Astrocyte (in vitro differentiated cells and primary cell): ENCODE results near the gene SRSF1. TPM values are rescaled to one million over a fixed set of nuclear protein-coding genes. Genes with fewer than 3 reads are reported as not detected.

Experiments
- DNase-seq: peaks from one replicate; pipeline ENCODE4 v3.0.0-alpha.2; 2010; ENCODE audit warnings: low read depth
- FAIRE-seq: peaks from 2 replicates; lab custom pipeline; 2011; peaks lifted over from hg19 to GRCh38; lab: Jason Lieb, UNC
- H2AFZ ChIP-seq: 2 replicates; pipeline ENCODE4 v1.6.0; 2012; ENCODE audit warnings: low read depth, low read length, inconsistent platforms
- H3K27ac ChIP-seq: 2 replicates; pipeline ENCODE4 v1.5.1; 2011; ENCODE audit warnings: low read depth, low read length, inconsistent platforms
- H3K27me3 ChIP-seq: 2 replicates; pipeline ENCODE4 v1.6.0; 2011; ENCODE audit warnings: low read length, inconsistent platforms; ENCODE audit not compliant: insufficient read depth
- H3K36me3 ChIP-seq: 2 replicates; pipeline ENCODE4 v1.5.1; 2011; ENCODE audit warnings: low read length, inconsistent platforms; ENCODE audit not compliant: insufficient read depth
- H3K4me1 ChIP-seq: 2 replicates; pipeline ENCODE4 v1.5.1; 2011; ENCODE audit warnings: low read length, inconsistent platforms; ENCODE audit not compliant: insufficient read depth
- H3K4me2 ChIP-seq: 2 replicates; pipeline ENCODE4 v1.6.0; 2012; ENCODE audit warnings: low read length, inconsistent platforms
- H3K4me3 ChIP-seq: 2 replicates; pipeline ENCODE4 v1.5.1; 2011; ENCODE audit warnings: low read depth, mild to moderate bottlenecking, low read length, inconsistent platforms; ENCODE audit not compliant: insufficient read depth
- H3K79me2 ChIP-seq: 2 replicates; pipeline ENCODE4 v1.6.0; 2012; ENCODE audit warnings: mild to moderate bottlenecking, low read length, inconsistent platforms; ENCODE audit not compliant: insufficient read depth
- H3K9ac ChIP-seq: 2 replicates; pipeline ENCODE4 v1.6.0; 2012; ENCODE audit warnings: mild to moderate bottlenecking, low read length, inconsistent platforms
- H3K9me3 ChIP-seq: 2 replicates; pipeline ENCODE4 v1.5.1; 2012; ENCODE audit warnings: low read depth, mild to moderate bottlenecking, low read length, inconsistent platforms; ENCODE audit not compliant: insufficient read depth
- H4K20me1 ChIP-seq: 2 replicates; pipeline ENCODE4 v1.6.0; 2012; ENCODE audit warnings: low read length, inconsistent platforms; ENCODE audit not compliant: insufficient read depth
- H3K27ac Mint-ChIP-seq: one replicate; pipeline ENCODE4 v1.8.0; 2021; ENCODE audit warnings: mild to moderate bottlenecking, mixed read lengths; ENCODE audit not compliant: unreplicated experiment
- H3K27me3 Mint-ChIP-seq: one replicate; pipeline ENCODE4 v1.8.0; 2021; ENCODE audit warnings: low read depth, mixed read lengths; ENCODE audit not compliant: unreplicated experiment
- H3K36me3 Mint-ChIP-seq: one replicate; pipeline ENCODE4 v1.8.0; 2021; ENCODE audit warnings: low read depth, mixed read lengths; ENCODE audit not compliant: unreplicated experiment
- H3K4me1 Mint-ChIP-seq: one replicate; pipeline ENCODE4 v1.8.0; 2021; ENCODE audit warnings: low read depth, mixed read lengths; ENCODE audit not compliant: unreplicated experiment
- H3K4me3 Mint-ChIP-seq: one replicate; pipeline ENCODE4 v1.8.0; 2021; ENCODE audit warnings: mild to moderate bottlenecking, moderate library complexity, mixed read lengths; ENCODE audit not compliant: unreplicated experiment
- H3K9me3 Mint-ChIP-seq: one replicate; pipeline ENCODE4 v1.8.0; 2021; ENCODE audit warnings: mild to moderate bottlenecking, mixed read lengths; ENCODE audit not compliant: unreplicated experiment
- CTCF ChIP-seq: IDR thresholded peaks from 2 replicates; pipeline ENCODE4 v1.5.1; 2011; ENCODE audit warnings: low read depth, mild to moderate bottlenecking, inconsistent platforms, low read length, moderate library complexity; ENCODE audit not compliant: insufficient read depth
- EZH2 ChIP-seq: IDR thresholded peaks from 2 replicates; pipeline ENCODE4 v1.6.1; 2012; ENCODE audit warnings: mild to moderate bottlenecking, low read length, inconsistent platforms; ENCODE audit not compliant: insufficient read depth
- total RNA-seq: library from RNA; stranded (reverse); gene quantifications from 2 replicates; pipeline ENCODE4 v1.2.1, GENCODE V29; 2021

The SRSF1 gene
- total RNA-seq, 1 donor from 2014 or later = 196 TPM

GRCh38 chr17:57990037-57990436, 17.0 kb downstream of the SRSF1 start:
- Histone ChIP-seq H4K20me1 (peaks cover 15% of the 10 kb centered on the region), H3K4me3 (no peak overlapping the region), H3K9me3 (no peaks in the 10 kb centered on the region), H2AFZ (no peak overlapping the region), H3K27ac (no peak overlapping the region), H3K9ac (no peak overlapping the region), H3K4me2 (no peak overlapping the region), H3K27me3 (no peaks in the 10 kb centered on the region), H3K36me3 (no peaks in the 10 kb centered on the region), H3K4me1 (peaks cover 18% of the 10 kb centered on the region), H3K79me2 (peaks cover 23% of the 10 kb centered on the region)
- Mint-ChIP-seq H3K27ac (no peak overlapping the region), H3K4me3 (peak overlapping the region; percentile 70), H3K9me3 (no peaks in the 10 kb centered on the region), H3K4me1 (peaks cover 43% of the 10 kb centered on the region), H3K36me3 (peaks cover 2% of the 10 kb centered on the region), H3K27me3 (no peaks in the 10 kb centered on the region)
- DNase-seq (no peak), FAIRE-seq (no peak)
- TF ChIP-seq EZH2 (no peak), CTCF (no peak)

- Histone ChIP-seq H3K4me2 (peak overlapping the region; percentile 87), H3K4me3 (peak overlapping the region; percentile 57), H3K4me1 (peaks cover 21% of the 10 kb centered on the region), H3K9ac (peak overlapping the region; percentile 97), H4K20me1 (peaks cover 29% of the 10 kb centered on the region), H2AFZ (peak overlapping the region; percentile 60), H3K27me3 (no peaks in the 10 kb centered on the region), H3K9me3 (no peaks in the 10 kb centered on the region), H3K36me3 (no peaks in the 10 kb centered on the region), H3K27ac (peak overlapping the region; percentile 94), H3K79me2 (peaks cover 38% of the 10 kb centered on the region)
- peaks cover 2% of the 10 kb centered on the region for H3K36me3 Mint-ChIP-seq
- TF ChIP-seq EZH2 = no peak
- no peak for TF ChIP-seq CTCF
- no peaks in the 10 kb centered on the region for H3K27me3 Mint-ChIP-seq
- peak overlapping the region; percentile 83 for H3K4me3 Mint-ChIP-seq
- DNase-seq = peak; percentile 49
- H3K9me3 Mint-ChIP-seq = no peaks in the 10 kb centered on the region
- H3K4me1 Mint-ChIP-seq = peaks cover 43% of the 10 kb centered on the region
- peak overlapping the region; percentile 94 for H3K27ac Mint-ChIP-seq
- FAIRE-seq = no peak
These were observed 18.5 kb downstream of the SRSF1 start for GRCh38 chr17:57988301-57989250.
